HG02610 (cell line): Measurements from ENCODE around the gene HDAC1.

Experiments
- ATAC-seq: cut with Tn5 transposase; IDR thresholded peaks from one replicate; pipeline ENCODE4 v1.9.1; 2021; ENCODE audit warnings: mild to moderate bottlenecking, moderate library complexity; ENCODE audit not compliant: unreplicated experiment

HDAC1 gene

GRCh38 chr1:32327204-32327603 is 35.3 kb downstream of the HDAC1 start:
- ATAC-seq = no peak

GRCh38 chr1:32329931-32330466 is 38.1 kb downstream of the HDAC1 start:
- ATAC-seq = no peak

GRCh38 chr1:32330558-32331151 is 38.8 kb downstream of the HDAC1 start:
- ATAC-seq = no peak

GRCh38 chr1:32331549-32331948 is 39.7 kb downstream of the HDAC1 start:
- no peak for ATAC-seq

- ATAC-seq = no peak
These were observed 40.6 kb downstream of the HDAC1 start for GRCh38 chr1:32332290-32333079.

- ATAC-seq = no peak
These were observed 41.5 kb downstream of the HDAC1 start for GRCh38 chr1:32333251-32333963.

GRCh38 chr1:32334274-32334861 is 42.5 kb downstream of the HDAC1 start:
- ATAC-seq = no peak

GRCh38 chr1:32334864-32335534 is 43.1 kb downstream of the HDAC1 start:
- no peak for ATAC-seq

GRCh38 chr1:32335535-32335789 is 43.6 kb downstream of the HDAC1 start:
- ATAC-seq = no peak

GRCh38 chr1:32335790-32336590 is 44.1 kb downstream of the HDAC1 start, which contains the start of gene MARCKSL1:
Gene MARCKSL1 (minus strand): TSS chr1:32336233. CDS start chr1:32336033, 200 bp downstream.
- peak; percentile 34 for ATAC-seq

GRCh38 chr1:32336591-32336932 is 44.7 kb downstream of the HDAC1 start:
- ATAC-seq = no peak

GRCh38 chr1:32336963-32337675 is 45.2 kb downstream of the HDAC1 start:
- peak; percentile 27 for ATAC-seq

GRCh38 chr1:32337855-32338636 is 46.2 kb downstream of the HDAC1 start:
- ATAC-seq = no peak

- no peak for ATAC-seq
These were observed 46.8 kb downstream of the HDAC1 start for GRCh38 chr1:32338637-32339145.

GRCh38 chr1:32339363-32339978 is 47.6 kb downstream of the HDAC1 start:
- peak; percentile 43 for ATAC-seq

GRCh38 chr1:32341186-32341757 is 49.4 kb downstream of the HDAC1 start:
- ATAC-seq = no peak

- no peak for ATAC-seq
These were observed 50.1 kb downstream of the HDAC1 start for GRCh38 chr1:32341971-32342370.

GRCh38 chr1:32342704-32343103 is 50.8 kb downstream of the HDAC1 start:
- no peak for ATAC-seq
